Panc1 (cell line): Measurements from ENCODE around the gene ATP2A3. TPM values are rescaled to one million over a fixed set of nuclear protein-coding genes. Genes with fewer than 3 reads are reported as not detected.

Source experiments
- ATAC-seq: fragments of 200-7000 bp; cut with Tn5 transposase; 2 replicates; pipeline ENCODE4 v1.9.1; 2020; ENCODE audit warnings: mild to moderate bottlenecking, moderate library complexity
- BruUV-seq: library from RNA; stranded (reverse); fragments of 400-500 nt; replicated peaks from 2 replicates; lab custom pipeline; 2021; lab: Mats Ljungman, UMichigan
- CTCF ChIA-PET: fragments of 300-600 bp; sonication (Branson Sonifier 250); formaldehyde crosslinking; loops from one replicate; lab custom pipeline; 2022; ENCODE audit warnings: antibody characterized with exemption; lab: Charles Lee
- POLR2A ChIA-PET: fragments of 300-600 bp; sonication (Branson Sonifier 250); formaldehyde crosslinking; loops from one replicate; lab custom pipeline; 2022; ENCODE audit warnings: antibody characterized with exemption; lab: Charles Lee
- DNase-seq: peaks from one replicate; pipeline ENCODE4 v3.0.0-alpha.2; 2010; ENCODE audit warnings: low read depth, low spot score
- H3K27ac ChIP-seq: 2 replicates; pipeline ENCODE4 v1.5.1; 2011; ENCODE audit warnings: mild to moderate bottlenecking, low read length, inconsistent platforms
- H3K27me3 ChIP-seq: fragments of 200-500 bp; sonication (Bioruptor generic); 2 replicates; pipeline ENCODE4 v1.6.0; 2014; ENCODE audit warnings: low read length, inconsistent platforms; ENCODE audit not compliant: control insufficient read depth, insufficient read depth
- H3K36me3 ChIP-seq: fragments of 200-500 bp; sonication (Bioruptor generic); 2 replicates; pipeline ENCODE4 v1.5.1; 2014; ENCODE audit warnings: inconsistent platforms, mild to moderate bottlenecking, low read length, moderate library complexity; ENCODE audit not compliant: control insufficient read depth, insufficient read depth
- H3K4me1 ChIP-seq: 2 replicates; pipeline ENCODE4 v1.5.1; 2011; ENCODE audit warnings: inconsistent platforms, mild to moderate bottlenecking, low read length, moderate library complexity; ENCODE audit not compliant: control insufficient read depth, insufficient read depth
- H3K4me3 ChIP-seq, 2 experiments: 2 replicates each; pipeline ENCODE4 v1.5.1; 2011 to 2012; ENCODE audit warnings: low read depth in 2 of 2, low read length in 2 of 2, mild to moderate bottlenecking in 2 of 2, inconsistent platforms in 1 of 2, moderate library complexity in 1 of 2
- H3K9me3 ChIP-seq: fragments of 200-500 bp; sonication (Bioruptor generic); 2 replicates; pipeline ENCODE4 v1.5.1; 2014; ENCODE audit warnings: low read depth, mild to moderate bottlenecking, inconsistent platforms, low read length, moderate library complexity; ENCODE audit not compliant: control insufficient read depth, insufficient read depth
- POLR2AphosphoS5 ChIP-seq: IDR thresholded peaks from 2 replicates; pipeline ENCODE4 v1.6.1; 2012; ENCODE audit warnings: mild to moderate bottlenecking, low read depth, low read length, moderate library complexity
- SIN3A ChIP-seq: IDR thresholded peaks from 2 replicates; pipeline ENCODE4 v1.6.1; 2012; ENCODE audit warnings: low read depth, mild to moderate bottlenecking, low read length, moderate library complexity, borderline replicate concordance; ENCODE audit not compliant: insufficient read depth
- TCF7L2 ChIP-seq: IDR thresholded peaks from 2 replicates; pipeline ENCODE4 v1.6.1; 2011; ENCODE audit warnings: mild to moderate bottlenecking, low read depth, low read length, inconsistent platforms
- in situ Hi-C: cut with HindIII; loops from 2 replicates; pipeline ENCODE4 v1.10.0; 2016; ENCODE audit warnings: low sequenced_read_pairs, low pct_unique_long_range_greater_than_20kb
- intact Hi-C: fragments of 100-400 bp; cut with micrococcal nuclease; formaldehyde crosslinking; loops from one replicate; pipeline ENCODE4 v1.10.0; 2022; ENCODE audit not compliant: unreplicated experiment
- total RNA-seq: library from RNA; stranded (reverse); gene quantifications from one replicate; pipeline ENCODE4 v1.2.1, GENCODE V29; 2021; ENCODE audit not compliant: unreplicated experiment
- TF ChIP-seq, protein P1 (sequence below): fragments of 450-650 bp; IDR thresholded peaks from 2 replicates; pipeline ENCODE4 v1.5.1; 2017; ENCODE audit warnings: mild to moderate bottlenecking
- TF ChIP-seq, protein P2 (sequence below), 2 experiments: IDR thresholded peaks; 2 replicates each; pipeline ENCODE4 v1.6.1; 2011 to 2012; ENCODE audit warnings: low read depth in 2 of 2, control low read depth in 1 of 2, low read length in 1 of 2, mild to moderate bottlenecking in 1 of 2, moderate library complexity in 1 of 2; ENCODE audit not compliant: insufficient read depth in 1 of 2

The ATP2A3 gene
- total RNA-seq, 1 experiment from 2014 or later = 29.7 TPM

DNA sequence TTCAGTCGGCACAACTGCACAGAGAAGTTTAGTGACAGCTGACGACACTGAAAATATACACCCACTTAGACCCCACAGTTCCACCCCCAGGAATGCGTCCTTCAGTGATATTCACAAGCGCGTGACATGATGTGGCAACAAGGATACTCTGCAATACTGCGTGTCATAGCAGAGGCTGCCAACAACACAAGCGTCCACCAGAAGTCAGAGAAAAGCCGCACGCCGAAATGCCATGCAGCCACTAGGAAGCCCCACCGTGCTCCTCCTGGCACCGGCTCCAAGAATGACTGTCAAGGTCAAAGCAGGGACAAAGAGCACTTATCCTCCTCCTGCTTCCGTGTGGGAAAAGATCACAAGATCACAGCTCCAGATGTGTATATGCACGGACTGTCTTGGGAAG lies 3.5 kb downstream of the ATP2A3 start:
- Histone ChIP-seq H3K36me3 (no peaks in the 10 kb centered on the region), H3K4me1 (peaks cover 16% of the 10 kb centered on the region), H3K27me3 (no peaks in the 10 kb centered on the region), H3K9me3 (no peaks in the 10 kb centered on the region), H3K27ac (no peak overlapping the region), H3K4me3 (no peak overlapping the region)
- DNase-seq (no peak), ATAC-seq (no peak)
- TF ChIP-seq POLR2AphosphoS5 (no peak), SIN3A (no peak), TCF7L2 (no peak)
- TF ChIP-seq, protein P1, sequence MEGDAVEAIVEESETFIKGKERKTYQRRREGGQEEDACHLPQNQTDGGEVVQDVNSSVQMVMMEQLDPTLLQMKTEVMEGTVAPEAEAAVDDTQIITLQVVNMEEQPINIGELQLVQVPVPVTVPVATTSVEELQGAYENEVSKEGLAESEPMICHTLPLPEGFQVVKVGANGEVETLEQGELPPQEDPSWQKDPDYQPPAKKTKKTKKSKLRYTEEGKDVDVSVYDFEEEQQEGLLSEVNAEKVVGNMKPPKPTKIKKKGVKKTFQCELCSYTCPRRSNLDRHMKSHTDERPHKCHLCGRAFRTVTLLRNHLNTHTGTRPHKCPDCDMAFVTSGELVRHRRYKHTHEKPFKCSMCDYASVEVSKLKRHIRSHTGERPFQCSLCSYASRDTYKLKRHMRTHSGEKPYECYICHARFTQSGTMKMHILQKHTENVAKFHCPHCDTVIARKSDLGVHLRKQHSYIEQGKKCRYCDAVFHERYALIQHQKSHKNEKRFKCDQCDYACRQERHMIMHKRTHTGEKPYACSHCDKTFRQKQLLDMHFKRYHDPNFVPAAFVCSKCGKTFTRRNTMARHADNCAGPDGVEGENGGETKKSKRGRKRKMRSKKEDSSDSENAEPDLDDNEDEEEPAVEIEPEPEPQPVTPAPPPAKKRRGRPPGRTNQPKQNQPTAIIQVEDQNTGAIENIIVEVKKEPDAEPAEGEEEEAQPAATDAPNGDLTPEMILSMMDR = no peak
- TF ChIP-seq, protein P2, sequence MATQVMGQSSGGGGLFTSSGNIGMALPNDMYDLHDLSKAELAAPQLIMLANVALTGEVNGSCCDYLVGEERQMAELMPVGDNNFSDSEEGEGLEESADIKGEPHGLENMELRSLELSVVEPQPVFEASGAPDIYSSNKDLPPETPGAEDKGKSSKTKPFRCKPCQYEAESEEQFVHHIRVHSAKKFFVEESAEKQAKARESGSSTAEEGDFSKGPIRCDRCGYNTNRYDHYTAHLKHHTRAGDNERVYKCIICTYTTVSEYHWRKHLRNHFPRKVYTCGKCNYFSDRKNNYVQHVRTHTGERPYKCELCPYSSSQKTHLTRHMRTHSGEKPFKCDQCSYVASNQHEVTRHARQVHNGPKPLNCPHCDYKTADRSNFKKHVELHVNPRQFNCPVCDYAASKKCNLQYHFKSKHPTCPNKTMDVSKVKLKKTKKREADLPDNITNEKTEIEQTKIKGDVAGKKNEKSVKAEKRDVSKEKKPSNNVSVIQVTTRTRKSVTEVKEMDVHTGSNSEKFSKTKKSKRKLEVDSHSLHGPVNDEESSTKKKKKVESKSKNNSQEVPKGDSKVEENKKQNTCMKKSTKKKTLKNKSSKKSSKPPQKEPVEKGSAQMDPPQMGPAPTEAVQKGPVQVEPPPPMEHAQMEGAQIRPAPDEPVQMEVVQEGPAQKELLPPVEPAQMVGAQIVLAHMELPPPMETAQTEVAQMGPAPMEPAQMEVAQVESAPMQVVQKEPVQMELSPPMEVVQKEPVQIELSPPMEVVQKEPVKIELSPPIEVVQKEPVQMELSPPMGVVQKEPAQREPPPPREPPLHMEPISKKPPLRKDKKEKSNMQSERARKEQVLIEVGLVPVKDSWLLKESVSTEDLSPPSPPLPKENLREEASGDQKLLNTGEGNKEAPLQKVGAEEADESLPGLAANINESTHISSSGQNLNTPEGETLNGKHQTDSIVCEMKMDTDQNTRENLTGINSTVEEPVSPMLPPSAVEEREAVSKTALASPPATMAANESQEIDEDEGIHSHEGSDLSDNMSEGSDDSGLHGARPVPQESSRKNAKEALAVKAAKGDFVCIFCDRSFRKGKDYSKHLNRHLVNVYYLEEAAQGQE (IDR thresholded peaks at IDR 0.05; ENCODE audit: insufficient read depth in 1 of 2, low read depth in 2 of 2, low read length in 1 of 2) = no peak
- in situ Hi-C loops = no loop called here
- no TSS peak for BruUV-seq
- ChIA-PET CTCF (no interaction called here), POLR2A (no interaction called here)
- intact Hi-C loops = no loop called here

DNA sequence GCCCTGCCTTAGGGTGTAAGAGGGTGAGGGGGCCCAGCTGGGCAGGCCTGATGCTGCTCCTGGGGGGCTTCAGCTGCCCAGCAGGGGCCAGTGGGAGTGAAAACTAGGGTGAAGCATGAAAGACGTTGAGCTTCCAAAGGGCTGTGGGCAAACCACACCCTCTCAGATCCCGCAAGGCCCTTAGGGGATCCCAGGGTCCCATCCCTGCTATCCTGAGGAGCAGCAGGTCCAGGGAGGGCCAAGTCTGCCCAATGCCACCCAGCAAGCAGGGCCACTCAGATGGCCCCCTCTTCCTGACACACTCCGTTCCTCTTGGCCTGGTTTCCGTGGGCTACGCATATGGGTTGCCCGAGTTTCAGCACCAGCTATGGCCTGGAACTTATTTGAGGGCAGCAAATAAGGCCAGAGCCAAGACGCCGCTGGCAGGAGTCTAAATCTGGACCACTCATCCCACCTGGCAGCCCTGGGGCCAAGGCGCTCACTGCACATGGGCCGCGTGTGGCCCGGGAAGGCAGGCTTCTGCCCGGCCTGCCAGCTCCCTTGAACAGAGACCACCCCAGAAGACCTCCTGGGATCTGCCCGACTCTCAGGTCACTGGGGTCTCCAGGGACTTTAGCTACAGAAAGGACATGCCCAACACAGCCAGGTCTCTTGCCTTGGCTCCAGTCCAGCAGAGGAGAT lies 4.2 kb downstream of the ATP2A3 start:
- in situ Hi-C loops (no loop called here), intact Hi-C loops (no loop called here)
- no peak overlapping the region for H3K4me3 ChIP-seq
- H3K27me3 ChIP-seq = no peaks in the 10 kb centered on the region
- H3K36me3 ChIP-seq = no peaks in the 10 kb centered on the region
- DNase-seq (no peak), ATAC-seq (no peak)
- ChIA-PET POLR2A (interaction anchor here (0.7 kb wide), 1 partner anchor 121 kb away, joined by 3 read pairs; no protein-coding TSS in a partner anchor), CTCF (no interaction called here)
- H3K9me3 ChIP-seq = no peaks in the 10 kb centered on the region
- no peak overlapping the region for H3K27ac ChIP-seq
- TF ChIP-seq POLR2AphosphoS5 = no peak
- TF ChIP-seq, protein P1 = no peak
- TF ChIP-seq TCF7L2 = no peak
- TF ChIP-seq, protein P2 (IDR thresholded peaks at IDR 0.05; ENCODE audit: insufficient read depth in 1 of 2, low read depth in 2 of 2, low read length in 1 of 2) = no peak
- BruUV-seq = no TSS peak
- H3K4me1 ChIP-seq = peaks cover 11% of the 10 kb centered on the region
